Fibroblast of mammary gland (primary cell): ENCODE measurements around the gene MED17.

ENCODE experiments used
- DNase-seq: peaks from one replicate; pipeline ENCODE4 v3.0.0-alpha.2; 2010; ENCODE audit warnings: low read depth
- H3K4me3 ChIP-seq: 2 replicates; pipeline ENCODE4 v1.5.1; 2011; ENCODE audit warnings: low read depth, mild to moderate bottlenecking, low read length, moderate library complexity; ENCODE audit not compliant: control insufficient read depth
- TF ChIP-seq, protein P1 (sequence below): conservative IDR thresholded peaks from 2 replicates; pipeline ENCODE4 v1.5.1; 2011; ENCODE audit warnings: low read depth, low read length, inconsistent platforms; ENCODE audit not compliant: control insufficient read depth, insufficient read depth

Gene MED17

DNA sequence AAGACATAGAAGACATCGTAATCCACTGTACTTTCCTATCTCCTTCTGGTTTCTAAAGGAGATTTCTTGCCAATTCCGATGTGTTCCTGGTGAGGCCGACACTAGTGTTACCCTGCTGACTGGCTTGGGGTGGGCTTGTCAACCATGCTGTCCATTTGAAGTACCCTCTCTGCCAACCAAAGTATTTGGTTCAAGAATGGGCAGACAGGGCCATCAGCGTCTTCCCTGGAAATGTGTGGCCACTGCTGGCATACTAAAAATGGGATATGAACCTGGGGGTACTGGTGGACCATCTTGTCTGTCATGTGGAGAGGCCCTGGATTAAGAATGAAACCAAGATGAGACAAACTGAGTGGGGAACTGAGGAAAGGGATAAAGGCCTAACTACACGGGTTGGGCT, 68.2 kb downstream of the MED17 start:
- TF ChIP-seq, protein P1, sequence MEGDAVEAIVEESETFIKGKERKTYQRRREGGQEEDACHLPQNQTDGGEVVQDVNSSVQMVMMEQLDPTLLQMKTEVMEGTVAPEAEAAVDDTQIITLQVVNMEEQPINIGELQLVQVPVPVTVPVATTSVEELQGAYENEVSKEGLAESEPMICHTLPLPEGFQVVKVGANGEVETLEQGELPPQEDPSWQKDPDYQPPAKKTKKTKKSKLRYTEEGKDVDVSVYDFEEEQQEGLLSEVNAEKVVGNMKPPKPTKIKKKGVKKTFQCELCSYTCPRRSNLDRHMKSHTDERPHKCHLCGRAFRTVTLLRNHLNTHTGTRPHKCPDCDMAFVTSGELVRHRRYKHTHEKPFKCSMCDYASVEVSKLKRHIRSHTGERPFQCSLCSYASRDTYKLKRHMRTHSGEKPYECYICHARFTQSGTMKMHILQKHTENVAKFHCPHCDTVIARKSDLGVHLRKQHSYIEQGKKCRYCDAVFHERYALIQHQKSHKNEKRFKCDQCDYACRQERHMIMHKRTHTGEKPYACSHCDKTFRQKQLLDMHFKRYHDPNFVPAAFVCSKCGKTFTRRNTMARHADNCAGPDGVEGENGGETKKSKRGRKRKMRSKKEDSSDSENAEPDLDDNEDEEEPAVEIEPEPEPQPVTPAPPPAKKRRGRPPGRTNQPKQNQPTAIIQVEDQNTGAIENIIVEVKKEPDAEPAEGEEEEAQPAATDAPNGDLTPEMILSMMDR, result no peak
- no peak for DNase-seq
- H3K4me3 ChIP-seq, result no peak overlapping the region

DNA sequence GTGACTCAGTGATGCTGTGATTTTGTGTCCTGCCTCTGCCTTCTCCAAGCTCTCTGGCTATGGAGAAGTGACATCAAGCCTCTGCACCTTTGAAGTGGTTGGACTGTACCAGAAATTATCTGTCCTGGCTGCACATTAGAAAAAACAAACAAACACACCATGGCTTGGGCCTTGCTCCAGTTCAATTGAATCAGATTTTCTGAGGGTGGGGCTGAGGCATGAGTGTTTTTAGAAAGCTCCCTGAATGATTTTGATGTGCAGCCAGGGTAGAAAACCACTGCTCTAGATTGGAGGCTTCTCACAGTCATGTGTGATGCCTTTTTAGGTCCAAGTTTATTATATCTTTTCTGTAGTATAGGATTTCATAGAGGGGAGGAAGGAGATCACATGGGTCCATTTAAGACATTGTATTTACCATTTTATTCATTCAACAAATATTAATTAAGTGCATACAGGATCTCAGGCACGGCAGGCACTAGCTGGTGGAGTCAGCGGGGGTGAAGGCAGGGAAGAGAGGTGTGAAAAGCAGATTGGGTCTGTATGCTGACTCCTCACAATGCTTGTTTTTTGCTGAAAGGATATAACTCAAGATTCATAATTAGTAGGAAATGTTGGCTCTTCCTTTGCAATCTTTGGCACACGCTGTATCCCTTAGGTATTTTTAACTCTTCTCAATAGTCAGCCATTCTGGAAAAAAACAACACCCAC, 73.5 kb downstream of the MED17 start:
- no peak overlapping the region for H3K4me3 ChIP-seq
- TF ChIP-seq, protein P1, result no peak
- DNase-seq, result peak; percentile 40

DNA sequence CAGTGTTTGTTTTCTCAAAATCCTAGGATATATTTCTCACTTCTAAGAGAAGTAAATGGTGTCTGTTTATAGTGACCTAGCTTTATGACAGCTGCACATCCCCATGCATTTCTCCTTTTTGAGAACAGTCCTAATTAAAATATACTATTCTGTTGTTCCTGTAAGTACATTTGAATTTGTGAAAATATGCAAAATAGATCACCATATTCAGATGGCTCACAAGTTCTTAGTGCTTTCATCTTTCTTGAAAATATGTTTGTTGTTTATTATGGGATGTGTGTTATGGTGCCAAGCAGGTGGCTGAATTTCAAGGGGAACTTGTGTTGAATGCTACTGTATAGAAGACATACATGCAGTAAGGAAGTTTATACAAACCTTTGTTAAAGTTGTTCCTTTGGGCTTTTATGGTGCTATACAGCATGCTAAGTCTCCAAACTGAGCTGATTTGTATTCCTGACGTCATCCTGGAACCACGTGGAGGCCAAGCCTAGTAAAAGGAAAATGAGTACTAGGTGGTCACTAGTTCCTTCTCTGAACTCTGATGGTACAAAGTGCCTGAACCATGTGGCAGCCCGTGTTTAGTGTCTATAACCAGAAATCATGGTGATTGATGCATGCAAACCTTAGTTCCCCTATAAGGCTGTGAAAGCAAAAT, 74.2 kb downstream of the MED17 start:
- H3K4me3 ChIP-seq, result no peak overlapping the region
- TF ChIP-seq, protein P1, result no peak
- DNase-seq, result no peak

DNA sequence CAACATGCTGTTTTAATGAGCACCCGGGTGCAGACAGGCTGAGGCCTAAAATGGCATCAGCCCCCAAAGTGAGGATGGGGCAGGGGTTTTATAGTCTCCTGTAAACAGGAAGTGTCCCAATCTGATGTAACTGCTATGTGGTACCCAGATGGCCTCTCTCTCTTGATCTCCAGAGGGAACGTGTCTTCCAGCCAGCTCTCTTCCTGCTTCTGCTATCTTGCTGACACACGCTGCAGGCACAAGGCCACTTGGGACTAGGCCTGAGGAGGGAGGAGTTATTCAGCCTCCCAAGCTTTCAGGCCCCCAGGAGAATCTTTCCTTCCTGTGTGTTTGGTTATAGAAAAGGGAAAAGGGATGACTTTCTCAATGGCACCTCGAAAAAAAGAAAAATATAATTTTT, 77.7 kb downstream of the MED17 start:
- DNase-seq, result peak; percentile 16
- TF ChIP-seq, protein P1, result no peak
- no peak overlapping the region for H3K4me3 ChIP-seq
